Ramos (cell line): ENCODE data around the gene FN1.

ENCODE experiments used
- in situ Hi-C: fragments of 300-500 bp; cut with MboI; formaldehyde crosslinking; loops from one replicate; pipeline ENCODE4 v1.14.3; 2022; ENCODE audit warnings: low sequenced_read_pairs; ENCODE audit not compliant: unreplicated experiment

FN1 gene

GRCh38 chr2:215447056-215447455 is 11.2 kb upstream of the FN1 start:
- in situ Hi-C loops, result no loop called here

GRCh38 chr2:215442401-215442787 is 6.5 kb upstream of the FN1 start:
- in situ Hi-C loops, result no loop called here

GRCh38 chr2:215441560-215442400 is 5.9 kb upstream of the FN1 start:
- in situ Hi-C loops, result no loop called here

GRCh38 chr2:215439980-215440512 is 4.2 kb upstream of the FN1 start:
- in situ Hi-C loops, result no loop called here

GRCh38 chr2:215439404-215439803 is 3.5 kb upstream of the FN1 start:
- in situ Hi-C loops, result no loop called here

GRCh38 chr2:215437614-215438013 is 1.7 kb upstream of the FN1 start:
- in situ Hi-C loops, result no loop called here

- in situ Hi-C loops, result no loop called here
Measured at GRCh38 chr2:215436705-215437565, 1.1 kb upstream of the FN1 start.

GRCh38 chr2:215435280-215435869 is 493 bp downstream of the FN1 start:
- in situ Hi-C loops, result no loop called here

- in situ Hi-C loops, result no loop called here
Measured at GRCh38 chr2:215434447-215435279, 1.2 kb downstream of the FN1 start.

GRCh38 chr2:215432759-215433594 is 2.9 kb downstream of the FN1 start:
- in situ Hi-C loops, result no loop called here

GRCh38 chr2:215431778-215432758 is 3.8 kb downstream of the FN1 start:
- in situ Hi-C loops, result no loop called here

GRCh38 chr2:215431290-215431689 is 4.6 kb downstream of the FN1 start:
- in situ Hi-C loops, result no loop called here

GRCh38 chr2:215430528-215431187 is 5.2 kb downstream of the FN1 start:
- in situ Hi-C loops, result no loop called here

GRCh38 chr2:215429424-215429823 is 6.4 kb downstream of the FN1 start:
- in situ Hi-C loops, result no loop called here

GRCh38 chr2:215428060-215428910 is 7.6 kb downstream of the FN1 start:
- in situ Hi-C loops, result no loop called here

GRCh38 chr2:215427585-215427984 is 8.3 kb downstream of the FN1 start:
- in situ Hi-C loops, result no loop called here
